GM21367 (cell line): ENCODE data around the gene METTL16.
"Not testable (repeated sequence)": the region's sequence is repeated elsewhere in the genome, so short reads cannot be mapped to it uniquely, and the experiment has no call there.

ENCODE experiments used
- ATAC-seq: cut with Tn5 transposase; IDR thresholded peaks from one replicate; pipeline ENCODE4 v1.9.1; 2021; ENCODE audit not compliant: unreplicated experiment

Gene METTL16

DNA sequence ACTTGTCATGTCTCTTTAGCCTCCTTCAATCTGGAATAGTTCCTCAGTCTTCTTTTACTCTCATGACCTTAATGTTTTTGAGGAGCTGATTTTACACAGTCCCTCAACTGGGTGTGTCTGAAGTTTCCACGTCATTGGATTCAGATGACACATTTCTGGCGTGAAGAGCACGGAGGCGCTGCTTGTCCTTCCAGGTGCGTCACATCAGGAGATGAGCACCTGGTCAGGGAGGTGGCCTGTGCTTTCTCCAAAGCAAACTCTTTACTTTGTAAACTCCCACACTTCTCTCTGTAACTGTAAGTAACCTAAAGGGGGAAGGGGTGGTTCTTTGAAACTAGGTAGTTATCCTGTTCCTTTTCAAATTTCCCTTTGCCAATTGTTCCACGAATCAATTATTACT, 58.4 kb downstream of the METTL16 start:
- no peak for ATAC-seq

DNA sequence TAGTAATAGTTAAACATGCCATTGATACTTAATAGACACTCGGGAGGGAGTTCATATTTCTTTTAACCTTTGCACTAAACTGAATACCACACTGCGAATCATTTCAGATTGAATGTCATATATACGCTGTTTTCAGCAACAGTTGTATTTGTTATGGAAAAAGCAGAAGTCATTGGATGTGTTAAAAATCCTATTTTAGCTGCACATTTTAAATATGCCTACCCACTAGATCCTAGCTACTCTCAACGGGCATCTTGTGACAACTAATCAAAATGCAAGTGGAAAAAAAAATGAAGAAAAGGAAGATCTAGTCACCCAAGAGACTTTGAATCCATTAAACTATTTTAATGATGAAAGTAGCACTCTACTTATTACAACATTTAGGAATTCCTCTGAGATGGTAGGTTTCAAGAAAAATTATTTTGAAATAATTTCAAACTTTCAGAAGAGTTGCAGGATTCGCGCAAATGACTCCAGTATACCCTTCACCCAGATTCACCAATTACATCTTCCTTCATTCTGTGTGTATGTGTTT, 59.4 kb downstream of the METTL16 start:
- ATAC-seq = no peak

GRCh38 chr17:2450016-2450650, 61.6 kb downstream of the METTL16 start:
- ATAC-seq = no peak

- ATAC-seq = no peak
Measured at GRCh38 chr17:2449486-2449885, 62.2 kb downstream of the METTL16 start.

DNA sequence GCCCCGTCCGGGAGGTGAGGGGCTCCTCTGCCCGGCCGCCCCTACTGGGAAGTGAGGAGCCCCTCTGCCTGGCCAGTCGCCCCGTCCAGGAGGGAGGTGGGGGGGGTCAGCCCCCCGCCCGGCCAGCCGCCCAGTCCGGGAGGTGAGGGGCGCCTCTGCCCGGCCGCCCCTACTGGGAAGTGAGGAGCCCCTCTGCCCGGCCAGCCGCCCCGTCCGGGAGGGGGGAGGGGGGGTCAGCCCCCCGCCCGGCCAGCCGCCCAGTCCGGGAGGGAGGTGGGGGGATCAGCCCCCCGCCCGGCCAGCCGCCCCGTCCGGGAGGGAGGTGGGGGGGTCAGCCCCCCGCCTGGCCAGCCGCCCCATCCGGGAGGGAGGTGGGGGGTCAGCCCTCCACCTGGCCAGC, 64.2 kb downstream of the METTL16 start:
- ATAC-seq = not testable (repeated sequence)

GRCh38 chr17:2445638-2446037, 66.0 kb downstream of the METTL16 start:
- no peak for ATAC-seq

GRCh38 chr17:2444382-2444781, 67.3 kb downstream of the METTL16 start:
- no peak for ATAC-seq

GRCh38 chr17:2442166-2442565, 69.5 kb downstream of the METTL16 start:
- no peak for ATAC-seq

DNA sequence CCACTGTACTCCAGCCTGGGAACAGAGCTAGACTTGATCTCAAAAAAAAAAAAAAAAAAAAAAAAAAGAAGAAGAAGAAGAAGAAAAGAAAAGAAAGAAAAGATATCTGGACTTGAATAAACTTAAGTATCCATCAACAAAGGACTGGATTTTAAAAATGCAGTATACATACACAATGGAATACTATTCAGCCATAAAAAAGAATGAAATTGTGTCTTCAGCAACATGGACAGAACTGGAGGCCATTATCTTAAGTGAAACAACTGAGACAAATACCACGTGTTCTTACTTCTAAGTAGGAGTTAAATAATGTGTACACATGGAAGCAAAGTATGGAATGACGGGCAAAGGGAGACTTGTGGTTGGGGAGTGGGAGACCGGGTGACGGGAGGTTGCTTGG, 70.8 kb downstream of the METTL16 start:
- no peak for ATAC-seq

DNA sequence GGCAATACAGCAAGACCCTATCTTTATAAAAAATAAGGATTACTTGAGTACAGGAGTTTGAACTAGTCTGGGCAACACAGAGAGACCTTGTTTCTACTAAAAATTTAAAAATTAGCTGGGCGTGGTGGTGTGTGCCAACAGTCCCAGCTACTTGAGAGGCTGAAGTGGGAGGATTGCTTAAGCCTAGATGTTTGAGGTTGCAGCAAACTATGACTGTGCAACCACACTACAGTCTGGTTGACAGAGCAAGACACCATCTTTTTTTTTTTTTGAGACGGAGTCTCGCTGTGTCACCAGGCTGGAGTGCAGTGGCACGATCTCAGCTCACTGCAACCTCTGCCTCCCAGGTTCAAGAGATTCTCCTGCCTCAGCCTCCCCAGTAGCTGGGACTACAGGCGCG, 71.7 kb downstream of the METTL16 start:
- ATAC-seq = not testable (repeated sequence)

- no peak for ATAC-seq
Measured at GRCh38 chr17:2438823-2439222, 72.9 kb downstream of the METTL16 start.

DNA sequence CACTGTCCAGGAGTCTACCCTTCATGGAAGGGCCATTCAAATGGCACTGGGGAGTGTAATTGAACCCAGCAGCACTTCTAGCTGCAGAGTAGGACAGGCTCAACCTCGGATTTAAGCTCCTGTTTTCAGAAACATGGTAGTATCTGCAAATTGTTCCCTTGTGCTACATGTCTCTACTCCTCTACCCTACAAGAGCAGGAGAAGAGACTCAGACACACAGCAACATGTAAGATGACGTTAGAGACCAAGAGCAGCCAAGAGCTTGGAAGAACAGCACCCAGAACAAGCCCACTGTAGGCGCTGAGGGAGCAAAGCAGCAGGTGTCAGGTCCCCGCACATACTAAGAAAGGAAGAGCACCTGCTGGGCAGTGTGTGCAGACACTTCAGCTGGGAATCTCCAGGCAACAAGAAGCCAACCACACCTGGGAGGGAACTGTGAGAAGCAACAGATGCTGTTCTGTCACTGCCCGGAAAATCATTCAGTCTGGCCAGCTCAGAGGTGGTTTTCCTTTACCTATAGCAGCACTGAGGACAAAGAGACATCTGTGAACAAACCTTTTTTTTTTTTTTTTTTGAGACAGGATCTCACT, 75.3 kb downstream of the METTL16 start:
- no peak for ATAC-seq

DNA sequence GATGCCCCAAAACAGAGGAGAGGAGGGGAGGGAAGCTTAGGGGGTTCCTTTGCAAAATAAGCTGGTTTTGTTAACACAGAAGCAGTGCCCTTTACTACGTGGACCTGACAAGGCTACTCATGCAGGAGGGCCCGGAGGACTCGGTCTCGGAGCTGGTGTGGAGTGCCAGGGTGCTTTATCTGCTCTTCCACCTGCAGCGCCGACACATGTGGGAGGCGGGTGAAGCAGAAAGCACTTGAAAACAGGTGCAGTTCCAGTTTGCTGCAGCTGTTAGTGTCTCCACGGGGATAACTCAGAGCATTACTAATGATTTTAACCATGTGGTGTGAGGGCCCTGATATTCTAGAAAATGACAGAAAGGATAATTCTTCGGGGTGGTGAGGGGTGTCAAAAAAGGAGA, 75.8 kb downstream of the METTL16 start:
- ATAC-seq = no peak

DNA sequence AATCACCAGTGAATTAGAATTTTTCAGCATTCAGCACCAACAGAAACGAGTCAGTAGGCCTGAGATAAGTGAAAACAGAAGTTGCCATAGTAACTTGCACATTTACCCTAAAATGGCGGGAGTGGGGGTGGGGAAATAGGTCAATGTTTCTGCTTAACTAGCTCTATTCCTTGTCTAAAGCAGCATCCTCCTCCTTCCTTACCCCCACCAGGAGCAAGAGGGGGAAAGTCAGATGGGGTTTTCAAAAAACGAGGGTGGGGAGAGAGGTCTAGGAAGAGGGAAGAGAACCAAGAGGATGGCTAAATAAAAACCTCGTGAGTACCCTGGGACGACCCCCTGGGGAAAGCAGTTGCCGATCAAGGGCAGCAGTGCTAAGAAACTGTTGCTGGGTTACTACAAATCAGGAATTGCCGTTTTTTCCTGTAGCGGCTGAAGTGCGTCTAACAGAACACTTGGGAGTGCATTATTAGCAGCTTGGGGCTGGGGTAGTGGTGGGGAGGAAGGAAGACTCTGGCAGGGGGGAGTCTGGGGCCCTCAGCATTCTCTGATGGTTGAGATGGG, 76.4 kb downstream of the METTL16 start:
- no peak for ATAC-seq

GRCh38 chr17:2433696-2434095, 78.0 kb downstream of the METTL16 start:
- ATAC-seq = no peak

- ATAC-seq = no peak
Measured at GRCh38 chr17:2427910-2428309, 83.8 kb downstream of the METTL16 start.

- ATAC-seq = no peak
Measured at GRCh38 chr17:2427215-2427614, 84.5 kb downstream of the METTL16 start.

GRCh38 chr17:2423271-2423670, 88.4 kb downstream of the METTL16 start:
- no peak for ATAC-seq

- ATAC-seq = no peak
Measured at GRCh38 chr17:2421315-2422147, 90.2 kb downstream of the METTL16 start.

DNA sequence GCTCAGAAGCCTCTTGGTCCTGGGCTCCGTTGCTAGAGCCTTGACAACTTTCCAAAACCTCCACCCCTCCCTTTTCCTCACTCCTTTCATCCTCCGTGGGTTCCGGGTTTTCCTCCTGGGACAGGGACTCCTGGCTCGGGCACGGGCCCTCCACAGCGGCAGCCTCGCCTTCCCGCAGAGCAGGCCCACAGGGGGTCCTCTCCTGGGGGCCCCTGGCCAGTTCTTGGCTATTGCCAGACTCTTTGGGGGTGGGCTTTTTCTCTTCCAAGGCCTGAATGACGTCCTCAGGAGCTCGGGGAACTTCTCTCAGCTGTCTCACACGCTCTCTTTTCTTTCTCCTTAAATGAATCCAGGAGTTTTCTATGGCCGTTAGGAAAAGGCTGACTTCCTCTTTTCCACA, 91.5 kb downstream of the METTL16 start:
- ATAC-seq = no peak

DNA sequence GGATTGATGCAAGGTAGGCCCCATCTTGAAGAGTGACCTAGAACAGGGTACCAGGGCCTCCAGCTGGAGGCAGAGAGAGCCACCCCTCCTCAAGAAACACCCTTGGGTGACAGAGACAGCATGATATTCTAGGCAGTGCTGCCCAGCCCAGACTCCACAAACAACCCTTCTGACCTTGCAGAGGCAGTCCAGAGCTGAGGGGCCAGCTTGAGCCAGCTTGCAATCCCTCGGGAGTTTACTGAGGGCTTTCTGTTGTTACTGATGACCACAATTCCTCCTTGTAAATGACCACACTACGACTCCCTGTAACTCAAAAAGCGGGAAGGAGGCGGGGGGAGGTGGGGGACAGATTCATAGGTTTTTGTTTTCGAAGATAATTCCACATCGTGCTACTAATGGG, 92.2 kb downstream of the METTL16 start:
- ATAC-seq = no peak

DNA sequence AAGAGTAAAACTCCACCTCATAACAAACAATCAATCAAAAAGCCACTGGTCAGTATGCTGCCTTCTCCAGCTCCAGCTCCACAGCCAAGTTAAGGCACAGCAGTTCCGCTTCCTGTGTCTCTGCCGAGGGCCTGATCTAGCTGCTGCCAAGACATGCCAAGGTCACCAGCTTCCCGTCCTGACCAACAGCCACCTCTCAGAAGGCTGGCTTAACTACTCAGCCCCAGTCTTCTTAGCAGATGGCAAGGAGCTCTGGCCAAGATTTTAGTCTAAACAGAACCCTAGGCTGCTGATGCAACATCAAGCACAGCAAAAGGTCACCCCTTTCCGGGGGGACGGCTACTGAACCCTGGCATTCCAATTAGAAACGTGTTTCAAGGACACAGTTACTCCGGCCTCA, 93.1 kb downstream of the METTL16 start:
- no peak for ATAC-seq
